KMS-11 (cell line): ENCODE data around the gene MTFR1L.

ENCODE experiments used
- H2AFZ ChIP-seq: fragments of 200-600 bp; sonication (generic); 2 replicates; pipeline ENCODE4 v1.6.1; 2016; ENCODE audit warnings: antibody characterized with exemption, mixed run types, low read depth
- H3K27ac ChIP-seq: fragments of 200-600 bp; sonication (generic); 2 replicates; pipeline ENCODE4 v1.6.1; 2016; ENCODE audit warnings: mild to moderate bottlenecking, mixed run types
- H3K27me3 ChIP-seq: fragments of 200-600 bp; sonication (generic); 2 replicates; pipeline ENCODE4 v1.6.1; 2017; ENCODE audit warnings: mild to moderate bottlenecking, low read depth, mixed run types, moderate library complexity; ENCODE audit not compliant: insufficient read depth
- H3K36me3 ChIP-seq: fragments of 200-600 bp; sonication (generic); 2 replicates; pipeline ENCODE4 v1.6.1; 2017; ENCODE audit warnings: mild to moderate bottlenecking, mixed run types; ENCODE audit not compliant: insufficient read depth
- H3K4me1 ChIP-seq: fragments of 200-600 bp; sonication (generic); 2 replicates; pipeline ENCODE4 v1.6.1; 2016; ENCODE audit warnings: mild to moderate bottlenecking, low read depth, mixed run types; ENCODE audit not compliant: poor library complexity, severe bottlenecking
- H3K4me2 ChIP-seq: fragments of 200-600 bp; sonication (generic); 2 replicates; pipeline ENCODE4 v1.7.0; 2016; ENCODE audit warnings: mild to moderate bottlenecking, mixed run types
- H3K4me3 ChIP-seq: fragments of 200-600 bp; sonication (generic); IDR thresholded peaks from 2 replicates; pipeline ENCODE4 v1.6.1; 2017; ENCODE audit warnings: low read depth, low read length, mixed read lengths; ENCODE audit not compliant: insufficient read depth
- H3K79me2 ChIP-seq: fragments of 200-600 bp; sonication (generic); 2 replicates; pipeline ENCODE4 v1.6.1; 2016; ENCODE audit warnings: low read depth, mixed run types; ENCODE audit not compliant: insufficient read depth
- H3K9ac ChIP-seq: fragments of 200-600 bp; sonication (generic); 2 replicates; pipeline ENCODE4 v1.6.1; 2016; ENCODE audit warnings: mild to moderate bottlenecking, mixed run types
- H4K20me1 ChIP-seq: fragments of 200-600 bp; sonication (generic); 2 replicates; pipeline ENCODE4 v1.6.1; 2016; ENCODE audit warnings: mild to moderate bottlenecking, mixed run types; ENCODE audit not compliant: insufficient read depth
- TF ChIP-seq, protein P1 (sequence below): fragments of 200-600 bp; sonication (generic); conservative IDR thresholded peaks from 2 replicates; pipeline ENCODE4 v1.6.1; 2017; ENCODE audit warnings: low read depth, mild to moderate bottlenecking, antibody characterized with exemption, low read length, moderate library complexity, mixed read lengths

Gene MTFR1L

DNA sequence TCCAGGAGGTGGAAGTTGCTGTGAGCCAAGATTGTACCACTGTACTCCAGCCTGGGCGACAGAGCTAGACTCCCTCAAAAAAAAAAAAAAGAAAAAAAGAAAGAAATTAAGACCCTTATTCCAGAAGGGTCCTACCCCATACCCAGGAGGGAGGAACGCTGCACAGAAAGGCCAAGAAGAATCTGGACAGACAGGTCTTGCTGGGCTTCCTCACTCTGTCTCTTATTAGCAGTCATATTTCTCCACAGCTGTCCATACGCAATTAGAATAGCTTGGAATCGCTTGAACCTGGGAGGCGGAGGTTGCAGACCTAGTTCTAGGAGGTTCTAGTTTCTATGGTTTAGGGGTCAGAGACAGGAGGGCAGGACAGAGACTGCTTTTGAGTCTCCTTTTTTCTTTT, 58.9 kb downstream of the MTFR1L start:
- H3K27ac ChIP-seq = no peak overlapping the region
- no peaks in the 10 kb centered on the region for H3K36me3 ChIP-seq
- no peak overlapping the region for H3K9ac ChIP-seq
- TF ChIP-seq, protein P1, sequence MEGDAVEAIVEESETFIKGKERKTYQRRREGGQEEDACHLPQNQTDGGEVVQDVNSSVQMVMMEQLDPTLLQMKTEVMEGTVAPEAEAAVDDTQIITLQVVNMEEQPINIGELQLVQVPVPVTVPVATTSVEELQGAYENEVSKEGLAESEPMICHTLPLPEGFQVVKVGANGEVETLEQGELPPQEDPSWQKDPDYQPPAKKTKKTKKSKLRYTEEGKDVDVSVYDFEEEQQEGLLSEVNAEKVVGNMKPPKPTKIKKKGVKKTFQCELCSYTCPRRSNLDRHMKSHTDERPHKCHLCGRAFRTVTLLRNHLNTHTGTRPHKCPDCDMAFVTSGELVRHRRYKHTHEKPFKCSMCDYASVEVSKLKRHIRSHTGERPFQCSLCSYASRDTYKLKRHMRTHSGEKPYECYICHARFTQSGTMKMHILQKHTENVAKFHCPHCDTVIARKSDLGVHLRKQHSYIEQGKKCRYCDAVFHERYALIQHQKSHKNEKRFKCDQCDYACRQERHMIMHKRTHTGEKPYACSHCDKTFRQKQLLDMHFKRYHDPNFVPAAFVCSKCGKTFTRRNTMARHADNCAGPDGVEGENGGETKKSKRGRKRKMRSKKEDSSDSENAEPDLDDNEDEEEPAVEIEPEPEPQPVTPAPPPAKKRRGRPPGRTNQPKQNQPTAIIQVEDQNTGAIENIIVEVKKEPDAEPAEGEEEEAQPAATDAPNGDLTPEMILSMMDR = no peak
- H3K27me3 ChIP-seq = 0 out of 2 replicates have a peak, but pooled peaks cover 4% of the 10 kb centered on the region
- H2AFZ ChIP-seq = no peak overlapping the region
- H4K20me1 ChIP-seq = no peaks in the 10 kb centered on the region
- H3K4me1 ChIP-seq = peaks cover 7% of the 10 kb centered on the region
- no peak overlapping the region for H3K4me3 ChIP-seq
- H3K4me2 ChIP-seq = no peak overlapping the region
- no peaks in the 10 kb centered on the region for H3K79me2 ChIP-seq

DNA sequence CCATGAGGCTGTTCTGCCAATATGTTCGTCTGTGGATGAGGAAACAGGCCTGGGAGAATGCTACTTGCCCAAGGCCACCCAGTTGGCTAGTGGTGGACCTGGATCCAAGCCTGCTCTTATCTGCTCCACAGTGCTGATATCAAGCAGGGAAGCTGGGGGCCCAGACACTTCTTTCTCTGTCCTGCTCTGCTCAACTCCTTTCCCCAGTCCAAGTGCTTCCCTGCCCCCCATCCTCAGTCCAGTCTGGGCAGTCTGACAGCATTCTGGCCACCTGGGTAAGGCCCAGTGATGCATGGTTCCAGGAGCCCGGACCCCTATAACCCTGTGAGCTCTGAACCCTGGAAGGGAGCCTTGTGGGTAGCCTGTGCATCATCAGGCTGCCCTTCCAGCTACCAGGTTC, 59.9 kb downstream of the MTFR1L start:
- Histone ChIP-seq H3K4me2 (no peak overlapping the region), H3K27me3 (0 out of 2 replicates have a peak, but pooled peaks cover 4% of the 10 kb centered on the region), H3K27ac (no peak overlapping the region), H2AFZ (no peak overlapping the region), H3K4me3 (no peak overlapping the region), H3K36me3 (no peaks in the 10 kb centered on the region), H3K9ac (no peak overlapping the region), H4K20me1 (no peaks in the 10 kb centered on the region), H3K4me1 (peaks cover 2% of the 10 kb centered on the region), H3K79me2 (no peaks in the 10 kb centered on the region)
- TF ChIP-seq, protein P1 = no peak

DNA sequence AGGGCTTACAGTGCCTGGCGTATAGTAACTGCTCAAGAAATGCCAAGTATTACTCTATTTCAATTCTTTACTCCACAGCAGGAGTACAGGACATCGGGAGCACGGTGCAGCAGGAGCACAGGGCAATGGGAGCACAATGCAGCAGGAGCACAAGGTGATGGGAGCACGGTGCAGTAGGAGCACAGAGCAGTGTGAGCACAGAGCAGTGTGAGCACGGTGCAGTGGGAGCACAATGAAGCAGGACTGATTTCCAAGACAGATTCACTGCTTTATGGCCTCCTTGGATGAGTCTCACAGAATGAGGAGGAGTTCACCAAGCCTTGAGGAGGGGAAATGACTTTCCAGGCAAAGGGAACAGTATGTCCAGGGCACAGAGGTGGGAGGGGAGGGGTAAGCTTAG, 60.8 kb downstream of the MTFR1L start:
- Histone ChIP-seq H3K4me2 (no peak overlapping the region), H3K9ac (no peak overlapping the region), H3K27me3 (0 out of 2 replicates have a peak, but pooled peaks cover 4% of the 10 kb centered on the region), H3K4me3 (no peak overlapping the region), H3K36me3 (no peaks in the 10 kb centered on the region), H3K79me2 (no peaks in the 10 kb centered on the region), H2AFZ (no peak overlapping the region), H3K4me1 (no peaks in the 10 kb centered on the region), H3K27ac (no peak overlapping the region), H4K20me1 (no peaks in the 10 kb centered on the region)
- TF ChIP-seq, protein P1 = no peak

DNA sequence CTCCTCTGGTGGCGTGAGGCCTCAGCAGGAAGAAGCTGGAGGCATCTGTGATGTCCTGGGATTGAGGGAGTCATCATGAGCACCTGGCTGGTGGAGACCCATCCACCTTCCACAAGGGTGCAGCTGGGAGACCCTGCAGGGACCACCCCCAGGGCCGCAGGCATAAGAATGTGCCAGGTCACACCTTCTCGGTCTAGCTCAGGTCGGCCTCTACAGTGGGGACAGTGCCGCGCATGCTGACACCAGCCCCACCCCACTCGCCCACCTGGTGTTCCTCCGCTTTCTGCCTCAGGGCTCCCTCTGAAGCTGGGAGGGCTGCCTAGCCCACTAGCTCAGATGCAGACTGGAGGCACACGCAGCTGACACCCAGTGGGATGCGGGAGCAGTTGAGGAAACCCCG, 61.5 kb downstream of the MTFR1L start:
- TF ChIP-seq, protein P1 = no peak
- Histone ChIP-seq H3K4me2 (no peak overlapping the region), H3K79me2 (no peaks in the 10 kb centered on the region)

More for the DNA sequence above, 61.5 kb downstream of the MTFR1L start:
- H3K4me1 ChIP-seq = no peaks in the 10 kb centered on the region
- H3K4me3 ChIP-seq = no peak overlapping the region
- H3K27me3 ChIP-seq = 0 out of 2 replicates have a peak, but pooled peaks cover under 1% of the 10 kb centered on the region
- no peak overlapping the region for H2AFZ ChIP-seq
- no peak overlapping the region for H3K9ac ChIP-seq
- H3K27ac ChIP-seq = no peak overlapping the region
- H4K20me1 ChIP-seq = no peaks in the 10 kb centered on the region
- H3K36me3 ChIP-seq = no peaks in the 10 kb centered on the region
